ENCODE measurements around the gene AGRN. TPM values are rescaled to one million over a fixed set of nuclear protein-coding genes. Genes with fewer than 3 reads are reported as not detected.

The AGRN gene
- polyA plus RNA-seq, 1 experiment = 28.3 TPM

DNA sequence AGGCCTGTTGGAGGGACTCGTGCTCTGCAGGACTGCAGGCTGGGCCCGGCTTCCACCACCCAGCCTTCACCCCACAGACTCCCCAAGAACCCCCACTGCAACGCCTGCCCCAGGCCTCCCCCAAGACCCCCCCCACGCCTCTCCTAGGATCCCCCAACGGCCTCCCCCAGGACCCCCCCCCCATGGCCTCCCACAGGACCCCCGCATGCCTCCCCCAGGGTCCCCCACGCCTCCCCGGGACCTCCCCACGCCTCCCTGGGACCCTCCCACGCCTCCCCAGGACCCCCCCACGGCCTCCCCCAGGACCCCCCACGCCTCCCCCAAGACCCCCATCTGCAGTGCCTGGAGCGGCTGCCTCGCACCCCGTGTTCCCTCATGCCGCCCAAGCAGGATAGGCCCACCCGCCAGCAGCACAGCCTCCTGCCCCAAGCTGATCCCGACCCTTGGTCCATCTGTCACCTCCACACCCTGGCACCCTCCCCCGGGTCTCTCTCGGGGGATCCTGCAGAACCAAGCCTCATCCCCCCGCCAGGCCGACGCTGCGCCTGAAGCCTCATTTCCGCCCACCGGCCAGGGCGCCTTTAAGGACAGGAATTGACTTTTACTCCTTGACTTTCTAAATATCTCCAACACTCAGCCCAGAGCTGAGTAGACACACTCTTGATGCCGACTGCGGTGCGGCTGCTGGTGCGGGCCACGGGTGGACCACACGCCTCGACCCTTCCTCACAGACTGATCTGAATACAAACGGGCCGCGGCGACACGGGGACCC, 68.3 kb downstream of the AGRN start:
- TF ChIP-seq, protein P1, sequence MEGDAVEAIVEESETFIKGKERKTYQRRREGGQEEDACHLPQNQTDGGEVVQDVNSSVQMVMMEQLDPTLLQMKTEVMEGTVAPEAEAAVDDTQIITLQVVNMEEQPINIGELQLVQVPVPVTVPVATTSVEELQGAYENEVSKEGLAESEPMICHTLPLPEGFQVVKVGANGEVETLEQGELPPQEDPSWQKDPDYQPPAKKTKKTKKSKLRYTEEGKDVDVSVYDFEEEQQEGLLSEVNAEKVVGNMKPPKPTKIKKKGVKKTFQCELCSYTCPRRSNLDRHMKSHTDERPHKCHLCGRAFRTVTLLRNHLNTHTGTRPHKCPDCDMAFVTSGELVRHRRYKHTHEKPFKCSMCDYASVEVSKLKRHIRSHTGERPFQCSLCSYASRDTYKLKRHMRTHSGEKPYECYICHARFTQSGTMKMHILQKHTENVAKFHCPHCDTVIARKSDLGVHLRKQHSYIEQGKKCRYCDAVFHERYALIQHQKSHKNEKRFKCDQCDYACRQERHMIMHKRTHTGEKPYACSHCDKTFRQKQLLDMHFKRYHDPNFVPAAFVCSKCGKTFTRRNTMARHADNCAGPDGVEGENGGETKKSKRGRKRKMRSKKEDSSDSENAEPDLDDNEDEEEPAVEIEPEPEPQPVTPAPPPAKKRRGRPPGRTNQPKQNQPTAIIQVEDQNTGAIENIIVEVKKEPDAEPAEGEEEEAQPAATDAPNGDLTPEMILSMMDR (IDR thresholded peaks at IDR 0.05; ENCODE audit: low read depth, low read length) = no peak
- no peak overlapping the region for H3K27ac ChIP-seq (ENCODE audit: low read depth, low read length)
- POLR2A ChIA-PET = no interaction called here

DNA sequence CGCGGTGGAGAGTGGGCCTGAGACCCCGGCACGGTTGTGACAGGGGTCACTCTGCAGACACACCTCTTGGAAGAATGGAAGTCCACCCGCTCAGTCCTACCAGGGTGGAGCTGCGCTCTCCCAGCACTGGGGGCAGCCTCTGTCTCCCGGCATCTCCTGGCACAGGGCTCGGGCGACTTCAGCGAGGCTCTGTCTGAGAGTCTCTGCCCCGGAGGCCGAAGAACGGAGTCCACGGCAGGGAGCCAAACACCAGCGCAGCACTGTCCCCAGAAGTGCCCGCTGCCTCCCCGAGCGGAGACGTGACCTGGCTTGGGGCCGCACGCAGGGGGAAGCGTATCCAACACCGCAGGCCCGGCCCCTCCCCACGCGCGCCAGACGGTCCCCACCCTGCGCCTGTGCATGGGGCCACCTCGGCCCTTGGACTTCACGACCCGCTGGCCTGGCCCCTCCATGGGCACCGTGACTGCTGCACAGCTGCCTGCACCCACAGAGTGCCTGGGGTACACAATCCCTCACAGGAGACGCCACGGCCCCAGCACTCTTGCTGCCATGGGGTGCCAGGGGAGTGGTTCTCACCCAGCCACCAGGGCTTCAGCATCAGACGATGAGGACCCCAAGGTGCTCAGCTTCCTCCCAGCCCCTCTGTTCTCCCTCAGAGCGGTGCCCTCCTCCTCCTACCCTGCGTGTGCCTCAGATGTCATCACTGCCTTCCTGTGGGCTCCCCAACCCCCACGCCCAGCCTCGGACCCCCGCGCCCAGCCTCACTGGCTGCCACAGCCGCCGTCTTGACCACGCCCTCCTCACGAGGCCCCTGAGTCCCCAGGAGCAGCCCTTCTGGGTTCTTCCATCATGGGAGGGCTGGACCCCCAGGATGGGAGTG, 69.1 kb downstream of the AGRN start:
- Histone ChIP-seq H3K27me3 (ENCODE audit: control insufficient read depth, insufficient read depth, low read length) (no peaks in the 10 kb centered on the region), H3K27ac (ENCODE audit: low read depth, low read length) (no peak overlapping the region), H3K4me3 (ENCODE audit: low read depth, low read length) (no peak overlapping the region), H3K9me3 (ENCODE audit: control insufficient read depth, insufficient read depth, low read length) (peaks cover 9% of the 10 kb centered on the region; the same call in 1 of the 2 replicates)
- TF ChIP-seq, protein P1 (IDR thresholded peaks at IDR 0.05; ENCODE audit: low read depth, low read length) = no peak
- ChIA-PET CTCF (no interaction called here), POLR2A (no interaction called here)
- DNase-seq (ENCODE audit: low read depth, low spot score) = no peak

More for the DNA sequence above, 68.3 kb downstream of the AGRN start:
- peaks cover 9% of the 10 kb centered on the region; the same call in 1 of the 2 replicates for H3K9me3 ChIP-seq (ENCODE audit: control insufficient read depth, insufficient read depth, low read length)
- H3K27me3 ChIP-seq (ENCODE audit: control insufficient read depth, insufficient read depth, low read length) = no peaks in the 10 kb centered on the region
- H3K4me3 ChIP-seq (ENCODE audit: low read depth, low read length) = no peak overlapping the region
- CTCF ChIA-PET = no interaction called here
- DNase-seq (ENCODE audit: low read depth, low spot score) = no peak

DNA sequence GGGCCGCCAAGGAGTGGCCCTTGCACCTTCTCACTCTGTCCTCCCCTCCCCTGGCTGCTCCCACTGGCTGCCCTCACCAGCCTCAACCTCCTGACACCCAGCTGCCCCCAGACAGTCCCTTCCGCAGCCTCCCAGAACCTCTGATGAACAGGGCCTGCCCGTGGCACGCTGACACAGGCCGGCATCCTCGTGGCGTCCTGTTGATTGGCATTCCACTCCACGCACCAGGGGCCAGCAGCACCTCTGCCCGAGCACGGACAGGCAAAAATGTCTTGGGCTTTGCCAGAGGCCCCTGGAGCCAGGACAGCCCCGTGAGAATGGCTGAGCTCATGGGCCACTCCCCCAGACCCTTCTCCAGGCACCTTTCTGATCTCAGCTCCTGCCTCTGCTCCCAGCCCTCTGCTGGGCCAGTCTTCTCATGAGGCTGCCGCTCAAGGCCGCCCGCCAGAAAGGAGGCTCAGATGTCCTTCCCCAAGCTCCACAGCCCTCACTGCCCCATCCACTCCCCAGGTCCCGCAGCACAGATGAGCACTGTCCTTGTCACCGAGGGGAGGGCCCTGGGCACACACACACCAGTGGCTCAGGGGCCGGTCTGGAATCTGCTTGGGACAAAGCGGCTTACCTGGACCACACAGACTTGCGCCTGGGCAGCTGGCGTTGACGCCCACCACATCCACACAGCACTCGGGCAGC, 70.0 kb downstream of the AGRN start:
- Histone ChIP-seq H3K9me3 (ENCODE audit: control insufficient read depth, insufficient read depth, low read length) (peaks cover 9% of the 10 kb centered on the region; the same call in 1 of the 2 replicates), H3K4me3 (ENCODE audit: low read depth, low read length) (no peak overlapping the region), H3K27ac (ENCODE audit: low read depth, low read length) (no peak overlapping the region), H3K27me3 (ENCODE audit: control insufficient read depth, insufficient read depth, low read length) (no peaks in the 10 kb centered on the region)
- no peak for DNase-seq (ENCODE audit: low read depth, low spot score)
- TF ChIP-seq, protein P1 (IDR thresholded peaks at IDR 0.05; ENCODE audit: low read depth, low read length) = no peak
- CTCF ChIA-PET = no interaction called here
- POLR2A ChIA-PET = no interaction called here

DNA sequence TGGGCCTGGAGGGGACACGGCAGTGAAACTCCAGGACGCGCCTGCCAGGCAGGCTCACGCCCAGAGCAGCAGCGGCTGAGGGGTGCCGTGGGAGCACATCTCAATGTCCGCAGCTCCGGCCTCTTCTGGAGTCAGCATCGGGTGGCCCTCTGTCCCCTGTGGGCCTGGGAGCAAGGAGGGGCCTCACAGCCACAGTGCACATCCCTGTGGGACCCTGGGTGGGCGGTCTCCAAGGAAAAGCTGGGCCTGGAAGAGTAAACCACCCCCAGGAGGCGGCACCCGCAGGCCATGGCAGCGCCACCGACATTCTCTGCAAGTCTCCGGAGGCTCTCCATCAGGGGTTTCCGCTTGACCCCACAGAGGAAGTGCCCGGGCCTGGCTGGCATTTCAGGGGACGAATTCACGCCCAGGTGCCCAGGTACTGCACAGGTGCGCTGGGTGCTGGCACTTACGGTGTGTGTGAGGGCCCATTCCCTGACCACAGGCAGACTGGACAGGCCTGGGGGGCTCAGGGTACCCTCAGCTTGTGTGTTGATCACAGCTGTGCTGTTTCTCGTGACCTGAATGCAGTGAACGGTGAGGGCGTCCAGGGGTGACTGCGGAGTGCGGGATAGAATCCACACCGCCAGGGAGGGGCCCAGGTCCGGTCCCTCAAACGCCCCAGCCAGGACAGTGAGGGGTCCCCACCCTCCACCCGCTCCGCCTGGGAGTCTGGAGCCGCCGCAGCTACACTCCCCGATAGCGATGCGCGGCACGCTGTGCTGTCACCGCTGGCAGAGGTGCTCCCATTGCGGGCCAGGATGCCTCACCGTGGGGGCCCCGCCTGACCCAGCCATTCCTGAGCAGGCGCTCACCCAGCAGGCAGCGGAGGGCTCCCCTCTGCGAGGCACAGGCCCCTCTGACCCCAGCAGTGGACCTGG, 70.8 kb downstream of the AGRN start:
- no peak for DNase-seq (ENCODE audit: low read depth, low spot score)
- H3K9me3 ChIP-seq (ENCODE audit: control insufficient read depth, insufficient read depth, low read length) = peaks cover 9% of the 10 kb centered on the region; the same call in 1 of the 2 replicates
- ChIA-PET CTCF (no interaction called here), POLR2A (no interaction called here)
- H3K27ac ChIP-seq (ENCODE audit: low read depth, low read length) = no peak overlapping the region
- no peak overlapping the region for H3K4me3 ChIP-seq (ENCODE audit: low read depth, low read length)
- no peaks in the 10 kb centered on the region for H3K27me3 ChIP-seq (ENCODE audit: control insufficient read depth, insufficient read depth, low read length)
- TF ChIP-seq, protein P1 (IDR thresholded peaks at IDR 0.05; ENCODE audit: low read depth, low read length) = no peak
